ENCODE measurements around the gene LRRC15.

GRCh38 chr3:194328942-194329582 lies 40.5 kb downstream of the LRRC15 start:
- no peak for TF ChIP-seq CHD2 (IDR thresholded peaks at IDR 0.05; ENCODE audit: low read length, partially characterized antibody)
- TF ChIP-seq POLR2A (IDR thresholded peaks at IDR 0.05; ENCODE audit: low read length), result no peak
